Measurements from ENCODE around the gene SMYD3.

Gene SMYD3

DNA sequence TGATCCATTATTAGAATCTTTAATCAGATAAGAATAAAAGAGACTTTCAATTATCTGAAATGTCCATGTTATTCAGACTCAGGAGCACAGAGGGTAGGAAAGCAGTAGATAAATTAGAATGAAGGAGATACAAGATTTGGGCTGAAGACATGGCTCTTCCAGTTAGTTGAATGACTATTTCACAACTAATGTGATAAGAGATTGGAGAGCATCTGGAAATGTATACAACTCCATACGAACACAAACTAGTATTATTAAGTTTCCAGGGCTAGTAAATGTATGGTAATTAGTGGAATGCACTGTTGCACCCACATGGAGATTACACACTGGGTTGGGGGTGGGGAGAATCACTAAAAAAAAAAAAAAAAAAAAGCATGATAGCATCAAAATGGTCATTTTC is 734.3 kb downstream of the SMYD3 start:
- Histone ChIP-seq H2AFZ (ENCODE audit: low read depth, low read length) (no peak overlapping the region), H3K4me1 (ENCODE audit: control insufficient read depth, insufficient read depth, low read depth, low read length) (no peaks in the 10 kb centered on the region), H2BK12ac (ENCODE audit: low read length in 2 of 2) (no peak overlapping the region), H2BK5ac (ENCODE audit: low read depth, low read length, poor library complexity, severe bottlenecking) (no peak overlapping the region), H3K27me3 (ENCODE audit: control insufficient read depth in 1 of 2, insufficient read depth in 1 of 2, low read length in 2 of 2) (no peaks in the 10 kb centered on the region), H3K4ac (ENCODE audit: low read depth in 1 of 2, low read length in 2 of 2) (no peak overlapping the region), H3K9ac (ENCODE audit: low read length) (no peak overlapping the region), H3K23ac (ENCODE audit: low read length in 2 of 2) (no peak overlapping the region), H2BK120ac (ENCODE audit: low read depth, low read length) (no peak overlapping the region), H3K14ac (ENCODE audit: low read length in 2 of 2) (no peak overlapping the region), H3K18ac (ENCODE audit: low read depth in 1 of 2, low read length in 2 of 2) (no peak overlapping the region), H2AK5ac (ENCODE audit: low read length, severe bottlenecking) (no peak overlapping the region), H3K36me3 (ENCODE audit: control insufficient read depth in 1 of 2, insufficient read depth in 2 of 2, low read depth in 1 of 2, low read length in 2 of 2) (peaks cover 0 to 5% of the 10 kb centered on the region in 2 experiments), H3K4me3 (ENCODE audit: insufficient read depth in 1 of 2, low read depth in 1 of 2, low read length in 2 of 2) (no peak overlapping the region), H3K9me3 (ENCODE audit: control insufficient read depth, low read length) (no peaks in the 10 kb centered on the region), H3K4me2 (ENCODE audit: low read length, poor library complexity, severe bottlenecking) (no peak overlapping the region), H4K91ac (ENCODE audit: low read length) (no peak overlapping the region), H4K8ac (ENCODE audit: low read length) (no peak overlapping the region), H2BK15ac (ENCODE audit: low read depth, poor library complexity, severe bottlenecking) (no peak overlapping the region), H3K27ac (ENCODE audit: low read length, poor library complexity, severe bottlenecking) (no peak overlapping the region), H3K79me1 (replicated peaks; ENCODE audit: low read length, poor library complexity, severe bottlenecking) (no peaks in the 10 kb centered on the region)
- no peak for DNase-seq
- WGBS: no CpG with 5 or more reads among the region's 1 CpG

DNA sequence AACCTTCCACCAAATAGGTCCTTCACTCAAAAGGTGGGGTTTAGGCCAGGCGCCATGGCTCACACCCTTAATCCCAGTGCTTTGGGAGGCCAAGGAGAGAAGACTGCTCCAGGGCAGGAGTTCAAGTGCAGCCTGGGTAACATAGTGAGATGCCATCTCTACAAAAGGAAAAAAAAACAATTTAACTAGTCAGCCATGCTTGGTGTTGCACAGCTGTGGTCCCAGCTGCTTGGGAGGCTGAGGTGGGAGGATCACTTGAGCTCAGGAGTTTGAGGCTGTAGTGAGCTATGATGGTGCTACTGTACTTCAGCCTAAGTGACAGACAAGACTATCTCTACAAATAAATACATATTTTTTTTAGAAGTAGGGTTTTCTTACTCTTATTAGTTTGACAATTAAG is 734.8 kb downstream of the SMYD3 start:
- H3K9ac ChIP-seq (ENCODE audit: low read length): peak overlapping the region; percentile 40
- H3K36me3 ChIP-seq (ENCODE audit: control insufficient read depth in 1 of 2, insufficient read depth in 2 of 2, low read depth in 1 of 2, low read length in 2 of 2): peaks cover 4 to 5% of the 10 kb centered on the region in 2 experiments
- no peaks in the 10 kb centered on the region for H3K27me3 ChIP-seq (ENCODE audit: control insufficient read depth in 1 of 2, insufficient read depth in 1 of 2, low read length in 2 of 2)
- no peaks in the 10 kb centered on the region for H3K79me1 ChIP-seq (replicated peaks; ENCODE audit: low read length, poor library complexity, severe bottlenecking)
- H3K4me1 ChIP-seq (ENCODE audit: control insufficient read depth, insufficient read depth, low read depth, low read length): no peaks in the 10 kb centered on the region
- H2AK5ac ChIP-seq (ENCODE audit: low read length, severe bottlenecking): no peak overlapping the region
- H2BK12ac ChIP-seq (ENCODE audit: low read length in 2 of 2): peak overlapping the region; percentile 24 to 69
- H2BK120ac ChIP-seq (ENCODE audit: low read depth, low read length): no peak overlapping the region
- peak overlapping the region; percentile 73 to 84 for H3K18ac ChIP-seq (ENCODE audit: low read depth in 1 of 2, low read length in 2 of 2)
- H3K4ac ChIP-seq (ENCODE audit: low read depth in 1 of 2, low read length in 2 of 2): peak overlapping the region in 1 of 2 experiments; percentile 46
- no peak overlapping the region for H4K8ac ChIP-seq (ENCODE audit: low read length)
- H3K23ac ChIP-seq (ENCODE audit: low read length in 2 of 2): no peak overlapping the region
- H3K4me2 ChIP-seq (ENCODE audit: low read length, poor library complexity, severe bottlenecking): no peak overlapping the region
- WGBS: 100% methylated on average over 1 of the region's 1 CpG
- no peak overlapping the region for H4K91ac ChIP-seq (ENCODE audit: low read length)
- no peak overlapping the region for H2BK5ac ChIP-seq (ENCODE audit: low read depth, low read length, poor library complexity, severe bottlenecking)
- no peak overlapping the region for H2AFZ ChIP-seq (ENCODE audit: low read depth, low read length)
- no peak overlapping the region for H3K27ac ChIP-seq (ENCODE audit: low read length, poor library complexity, severe bottlenecking)
- H3K4me3 ChIP-seq (ENCODE audit: insufficient read depth in 1 of 2, low read depth in 1 of 2, low read length in 2 of 2): no peak overlapping the region
- H3K14ac ChIP-seq (ENCODE audit: low read length in 2 of 2): no peak overlapping the region
- H3K9me3 ChIP-seq (ENCODE audit: control insufficient read depth, low read length): no peaks in the 10 kb centered on the region
- no peak overlapping the region for H2BK15ac ChIP-seq (ENCODE audit: low read depth, poor library complexity, severe bottlenecking)
- DNase-seq: no peak

DNA sequence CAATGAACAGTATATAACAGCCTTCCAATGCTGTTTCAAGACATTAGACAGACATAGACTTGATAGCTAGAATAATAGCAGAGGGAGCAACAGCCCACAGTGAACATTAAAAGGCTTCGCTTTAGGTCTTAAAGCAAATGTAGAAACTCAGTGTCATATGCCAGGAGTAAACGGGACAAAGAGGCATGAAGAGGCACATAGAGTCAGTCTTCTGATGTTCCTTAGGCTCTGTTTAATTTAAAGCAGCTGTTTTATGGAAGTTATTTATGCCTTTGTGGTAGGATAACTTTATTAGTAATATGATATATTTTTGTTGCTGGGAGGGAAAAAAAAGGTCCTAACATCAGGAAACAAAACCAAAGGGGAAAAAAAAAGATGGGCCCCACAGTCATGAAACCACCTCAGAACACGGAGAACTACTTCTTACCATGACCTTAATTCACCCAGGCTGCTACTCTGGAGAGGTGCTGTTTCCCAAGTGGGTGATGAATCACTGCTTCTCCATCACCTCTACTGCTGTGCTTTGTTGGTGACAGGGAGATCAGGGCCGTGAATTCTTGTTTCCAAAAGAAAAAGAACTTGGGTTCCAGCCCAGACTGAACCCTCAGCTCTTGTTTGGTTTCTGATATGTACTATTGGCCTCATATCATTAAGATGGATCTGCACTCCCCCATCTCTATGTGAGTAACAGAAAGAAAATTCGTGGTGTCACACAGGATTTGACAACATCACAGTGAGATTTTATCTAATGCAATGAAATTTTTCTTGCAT is 735.4 kb downstream of the SMYD3 start:
- Histone ChIP-seq H2BK15ac (ENCODE audit: low read depth, poor library complexity, severe bottlenecking) (no peak overlapping the region), H3K4me3 (ENCODE audit: insufficient read depth in 1 of 2, low read depth in 1 of 2, low read length in 2 of 2) (peak overlapping the region in 1 of 2 experiments; percentile 12), H3K14ac (ENCODE audit: low read length in 2 of 2) (no peak overlapping the region), H3K23ac (ENCODE audit: low read length in 2 of 2) (no peak overlapping the region), H3K27ac (ENCODE audit: low read length, poor library complexity, severe bottlenecking) (peak overlapping the region; percentile 24), H3K9ac (ENCODE audit: low read length) (peak overlapping the region; percentile 40), H2BK120ac (ENCODE audit: low read depth, low read length) (no peak overlapping the region), H3K27me3 (ENCODE audit: control insufficient read depth in 1 of 2, insufficient read depth in 1 of 2, low read length in 2 of 2) (no peaks in the 10 kb centered on the region), H3K79me1 (replicated peaks; ENCODE audit: low read length, poor library complexity, severe bottlenecking) (no peaks in the 10 kb centered on the region), H2AFZ (ENCODE audit: low read depth, low read length) (no peak overlapping the region), H3K36me3 (ENCODE audit: control insufficient read depth in 1 of 2, insufficient read depth in 2 of 2, low read depth in 1 of 2, low read length in 2 of 2) (peaks cover 5% of the 10 kb centered on the region in 2 experiments), H3K4me2 (ENCODE audit: low read length, poor library complexity, severe bottlenecking) (no peak overlapping the region), H4K8ac (ENCODE audit: low read length) (no peak overlapping the region), H2BK12ac (ENCODE audit: low read length in 2 of 2) (peak overlapping the region in 1 of 2 experiments; percentile 84), H2AK5ac (ENCODE audit: low read length, severe bottlenecking) (no peak overlapping the region), H4K91ac (ENCODE audit: low read length) (no peak overlapping the region), H3K4me1 (ENCODE audit: control insufficient read depth, insufficient read depth, low read depth, low read length) (no peaks in the 10 kb centered on the region), H3K9me3 (ENCODE audit: control insufficient read depth, low read length) (no peaks in the 10 kb centered on the region), H2BK5ac (ENCODE audit: low read depth, low read length, poor library complexity, severe bottlenecking) (no peak overlapping the region), H3K18ac (ENCODE audit: low read depth in 1 of 2, low read length in 2 of 2) (no peak overlapping the region), H3K4ac (ENCODE audit: low read depth in 1 of 2, low read length in 2 of 2) (no peak overlapping the region)
- WGBS: 58% methylated on average over 5 of the region's 5 CpGs
- DNase-seq: peak; percentile 74

DNA sequence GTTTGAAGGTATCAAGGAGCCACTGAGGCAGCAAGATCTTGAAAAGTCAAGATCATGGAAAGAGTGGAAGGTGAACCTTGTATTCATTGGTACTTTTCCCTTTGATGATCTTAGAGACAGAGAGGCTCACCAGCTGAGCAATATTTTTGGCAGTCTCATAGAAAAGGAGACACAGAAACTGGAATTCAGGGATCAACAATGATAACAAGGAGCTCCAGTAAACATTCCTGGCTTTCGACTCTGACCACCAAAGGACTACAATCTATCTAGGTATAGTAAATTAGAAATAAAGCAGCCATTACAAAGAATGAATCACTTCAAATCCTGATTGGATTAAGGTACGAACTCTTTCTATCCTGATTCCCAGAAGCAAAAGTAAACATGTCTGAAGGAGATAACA is 736.9 kb downstream of the SMYD3 start:
- Histone ChIP-seq H3K4me3 (ENCODE audit: insufficient read depth in 1 of 2, low read depth in 1 of 2, low read length in 2 of 2) (no peak overlapping the region), H2BK15ac (ENCODE audit: low read depth, poor library complexity, severe bottlenecking) (no peak overlapping the region), H2BK12ac (ENCODE audit: low read length in 2 of 2) (no peak overlapping the region), H2BK120ac (ENCODE audit: low read depth, low read length) (no peak overlapping the region), H3K14ac (ENCODE audit: low read length in 2 of 2) (no peak overlapping the region), H3K4me1 (ENCODE audit: control insufficient read depth, insufficient read depth, low read depth, low read length) (peaks cover 3% of the 10 kb centered on the region), H3K79me1 (replicated peaks; ENCODE audit: low read length, poor library complexity, severe bottlenecking) (no peaks in the 10 kb centered on the region), H2BK5ac (ENCODE audit: low read depth, low read length, poor library complexity, severe bottlenecking) (no peak overlapping the region), H3K9ac (ENCODE audit: low read length) (no peak overlapping the region), H3K36me3 (ENCODE audit: control insufficient read depth in 1 of 2, insufficient read depth in 2 of 2, low read depth in 1 of 2, low read length in 2 of 2) (peaks cover 5 to 8% of the 10 kb centered on the region in 2 experiments), H4K91ac (ENCODE audit: low read length) (no peak overlapping the region), H2AFZ (ENCODE audit: low read depth, low read length) (no peak overlapping the region), H4K8ac (ENCODE audit: low read length) (no peak overlapping the region), H3K27ac (ENCODE audit: low read length, poor library complexity, severe bottlenecking) (no peak overlapping the region), H3K4ac (ENCODE audit: low read depth in 1 of 2, low read length in 2 of 2) (no peak overlapping the region), H3K9me3 (ENCODE audit: control insufficient read depth, low read length) (no peaks in the 10 kb centered on the region), H2AK5ac (ENCODE audit: low read length, severe bottlenecking) (no peak overlapping the region), H3K23ac (ENCODE audit: low read length in 2 of 2) (no peak overlapping the region), H3K18ac (ENCODE audit: low read depth in 1 of 2, low read length in 2 of 2) (no peak overlapping the region), H3K4me2 (ENCODE audit: low read length, poor library complexity, severe bottlenecking) (no peak overlapping the region), H3K27me3 (ENCODE audit: control insufficient read depth in 1 of 2, insufficient read depth in 1 of 2, low read length in 2 of 2) (no peaks in the 10 kb centered on the region)
- no CpG with 5 or more reads among the region's 2 CpGs for WGBS
- no peak for DNase-seq
